GM12892 (cell line): ENCODE results near the gene MPDU1.

ENCODE experiments used
- POLR2A ChIP-seq: IDR thresholded peaks from 2 replicates; pipeline ENCODE4 v1.6.1; 2011; ENCODE audit warnings: low read depth, low read length, control low read depth
- POLR2AphosphoS5 ChIP-seq: IDR thresholded peaks from 2 replicates; pipeline ENCODE4 v1.6.1; 2011; ENCODE audit warnings: low read depth, low read length, control low read depth
- TAF1 ChIP-seq: IDR thresholded peaks from 2 replicates; pipeline ENCODE4 v1.6.1; 2011; ENCODE audit warnings: low read depth, mild to moderate bottlenecking, control low read depth, low read length, borderline replicate concordance

DNA sequence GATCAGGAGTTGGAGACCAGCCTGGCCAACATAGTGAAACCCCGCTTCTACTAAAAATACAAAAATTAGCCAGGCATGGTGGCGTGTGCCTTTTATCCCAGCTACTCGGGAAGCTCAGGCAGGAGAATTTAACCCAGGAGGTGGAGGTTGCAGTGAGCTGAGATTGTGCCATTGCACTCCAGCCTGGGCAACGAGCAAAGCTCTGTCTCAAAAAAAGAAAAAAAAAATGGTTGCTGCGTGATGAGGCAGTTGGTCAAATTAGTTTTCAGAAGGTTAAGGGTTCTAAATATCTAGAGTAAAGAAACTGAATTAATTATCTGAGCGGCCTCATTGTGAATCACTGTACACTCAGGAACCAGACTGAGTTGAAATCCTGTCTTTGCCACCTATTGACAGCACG lies 7.7 kb upstream of the MPDU1 start:
- TF ChIP-seq TAF1, result no peak
- no peak for TF ChIP-seq POLR2A
- no peak for TF ChIP-seq POLR2AphosphoS5
